Neuronal stem cell (in vitro differentiated cells): Measurements from ENCODE around the gene CREB1. TPM values are rescaled to one million over a fixed set of nuclear protein-coding genes. Genes with fewer than 3 reads are reported as not detected.
A peak's percentile ranks its signal among the peaks of the same experiment; 100 is the strongest.

Source experiments
- DNase-seq: peaks from one replicate; pipeline ENCODE4 v3.0.0-alpha.2; 2013; ENCODE audit warnings: low spot score
- H2AFZ ChIP-seq: one replicate; pipeline ENCODE4 v1.6.1; 2013; ENCODE audit warnings: mild to moderate bottlenecking, low read length, inconsistent platforms
- H2AK5ac ChIP-seq: 2 replicates; pipeline ENCODE4 v1.6.1; 2013; ENCODE audit warnings: low read depth, mild to moderate bottlenecking, inconsistent platforms, low read length, moderate library complexity, mixed read lengths
- H2BK120ac ChIP-seq: 2 replicates; pipeline ENCODE4 v1.6.1; 2013; ENCODE audit warnings: low read depth, mild to moderate bottlenecking, inconsistent platforms, low read length, moderate library complexity, mixed read lengths
- H2BK12ac ChIP-seq: one replicate; pipeline ENCODE4 v1.6.1; 2013; ENCODE audit warnings: low read length, inconsistent platforms
- H2BK15ac ChIP-seq: 2 replicates; pipeline ENCODE4 v1.6.1; 2013; ENCODE audit warnings: mild to moderate bottlenecking, low read length, inconsistent platforms, mixed read lengths
- H2BK5ac ChIP-seq: one replicate; pipeline ENCODE4 v1.6.1; 2013; ENCODE audit warnings: inconsistent platforms, mild to moderate bottlenecking, low read length, moderate library complexity
- H3K14ac ChIP-seq: one replicate; pipeline ENCODE4 v1.6.1; 2013; ENCODE audit warnings: low read length, inconsistent platforms
- H3K18ac ChIP-seq: 2 replicates; pipeline ENCODE4 v1.6.1; 2013; ENCODE audit warnings: low read length, inconsistent platforms
- H3K23ac ChIP-seq: 2 replicates; pipeline ENCODE4 v1.6.1; 2013; ENCODE audit warnings: low read depth, mild to moderate bottlenecking, mixed read lengths, low read length, inconsistent platforms; ENCODE audit not compliant: poor library complexity
- H3K27ac ChIP-seq: replicated peaks from 3 replicates; pipeline ENCODE4 v1.5.1; 2013; ENCODE audit warnings: low read length, inconsistent platforms
- H3K27me3 ChIP-seq, 3 experiments: 2 replicates each; pipeline ENCODE4 v1.6.1; 2013; ENCODE audit warnings: low read length in 3 of 3, mild to moderate bottlenecking in 2 of 3, inconsistent platforms in 1 of 3, low read depth in 1 of 3, mixed read lengths in 1 of 3, moderate library complexity in 1 of 3; ENCODE audit not compliant: control insufficient read depth in 3 of 3, insufficient read depth in 3 of 3
- H3K36me3 ChIP-seq, 2 donors: replicated peaks in 1 of 2; 2 replicates each; pipeline ENCODE4 v1.6.1; 2013; ENCODE audit warnings: low read length in 2 of 2; ENCODE audit not compliant: control insufficient read depth in 2 of 2, insufficient read depth in 2 of 2
- H3K4ac ChIP-seq: 2 replicates; pipeline ENCODE4 v1.6.1; 2013; ENCODE audit warnings: inconsistent platforms, mild to moderate bottlenecking, low read length, moderate library complexity
- H3K4me1 ChIP-seq, 2 donors: 1 replicate in 1 of 2; 2 replicates in 1 of 2; pipeline ENCODE4 v1.6.1; 2013; ENCODE audit warnings: low read length in 2 of 2, low read depth in 1 of 2; ENCODE audit not compliant: control insufficient read depth in 2 of 2, insufficient read depth in 1 of 2
- H3K4me2 ChIP-seq: one replicate; pipeline ENCODE4 v1.6.1; 2013; ENCODE audit warnings: mild to moderate bottlenecking, low read length, inconsistent platforms; ENCODE audit not compliant: insufficient read depth, poor library complexity, severe bottlenecking
- H3K4me3 ChIP-seq, 2 donors: 2 replicates each; pipeline ENCODE4 v1.5.1; 2013; ENCODE audit warnings: low read length in 2 of 2, mild to moderate bottlenecking in 2 of 2, inconsistent platforms in 1 of 2, moderate library complexity in 1 of 2
- H3K79me1 ChIP-seq: one replicate; pipeline ENCODE4 v1.6.1; 2013; ENCODE audit warnings: low read depth, mild to moderate bottlenecking, inconsistent platforms, low read length, moderate library complexity
- H3K9ac ChIP-seq: one replicate; pipeline ENCODE4 v1.6.1; 2013; ENCODE audit warnings: mild to moderate bottlenecking, low read depth, low read length, inconsistent platforms; ENCODE audit not compliant: poor library complexity
- H3K9me3 ChIP-seq, 2 donors: replicated peaks in 1 of 2; 2 replicates each; pipeline versions ENCODE3 to v1.6.1; 2013; ENCODE audit warnings: low read length in 2 of 2, mild to moderate bottlenecking in 2 of 2, inconsistent platforms in 1 of 2, low read depth in 1 of 2, mixed read lengths in 1 of 2, moderate library complexity in 1 of 2; ENCODE audit not compliant: control insufficient read depth in 2 of 2, insufficient read depth in 1 of 2
- H4K8ac ChIP-seq: one replicate; pipeline ENCODE4 v1.6.1; 2013; ENCODE audit warnings: low read depth, mild to moderate bottlenecking, inconsistent platforms, low read length, moderate library complexity
- H4K91ac ChIP-seq: one replicate; pipeline ENCODE4 v1.6.1; 2013; ENCODE audit warnings: low read length, low read depth, mild to moderate bottlenecking, inconsistent platforms; ENCODE audit not compliant: poor library complexity
- WGBS, 2 donors: extraction: QIAGEN DNeasy Blood & Tissue Kit; methylation state at CpG; one replicate each; pipeline ENCODE4 v1.1.7; 2013; ENCODE audit warnings: missing lambda C conversion rate in 2 of 2, mixed read lengths in 1 of 2; ENCODE audit not compliant: insufficient read length in 2 of 2, insufficient replicate concordance in 1 of 2; ENCODE audit errors: extremely low coverage in 2 of 2; 5-methylcytosine and 5-hydroxymethylcytosine counted together
- polyA plus RNA-seq, 2 experiments: library from polyadenylated mRNA; stranded (reverse); fragments of 200-250 nt; gene quantifications; one replicate each; pipeline ENCODE4 v1.2.3, GENCODE V29; 2013

Gene CREB1
- 60.5 TPM for polyA plus RNA-seq (2013, experiment 1 of 2)
- 61.4 TPM for polyA plus RNA-seq (2013, experiment 2 of 2)

- peaks cover 0 to 9% (median 0%) of the 10 kb centered on the region in 3 experiments for H3K27me3 ChIP-seq
- peak within 1 kb of the TSS; percentile 3 for H2BK12ac ChIP-seq
- WGBS, 2 donors, result no CpG with 5 or more reads among the region's 92 CpGs
- peak; percentile 99 for DNase-seq
- H3K9me3 ChIP-seq, result peaks cover 0 to 2% of the 10 kb centered on the region in 2 donors
- peak within 1 kb of the TSS; percentile 96 for H3K9ac ChIP-seq
- H3K18ac ChIP-seq, result peak within 1 kb of the TSS; percentile 98
- peaks cover 0 to 5% of the 10 kb centered on the region in 2 donors for H3K4me1 ChIP-seq
- H3K79me1 ChIP-seq, result peaks cover 3% of the 10 kb centered on the region
- peak within 1 kb of the TSS; percentile 97 for H2AFZ ChIP-seq
- H3K4me2 ChIP-seq, result peak within 1 kb of the TSS; percentile 97
- peak within 1 kb of the TSS; percentile 53 for H4K91ac ChIP-seq
- peak within 1 kb of the TSS; percentile 91 to 95 for H3K4me3 ChIP-seq
- peak within 1 kb of the TSS; percentile 89 for H3K14ac ChIP-seq
- peak within 1 kb of the TSS; percentile 92 for H2AK5ac ChIP-seq
- H2BK120ac ChIP-seq, result no peak within 1 kb of the TSS
- peak within 1 kb of the TSS; percentile 96 for H2BK5ac ChIP-seq
- H3K27ac ChIP-seq, result peak within 1 kb of the TSS; percentile 97
- H2BK15ac ChIP-seq, result peak within 1 kb of the TSS; percentile 97
- H3K36me3 ChIP-seq, result peaks cover 0 to 22% of the 10 kb centered on the region in 2 donors
- peak within 1 kb of the TSS; percentile 100 for H3K23ac ChIP-seq
- H3K4ac ChIP-seq, result no peak within 1 kb of the TSS
- H4K8ac ChIP-seq, result peak within 1 kb of the TSS; percentile 98
These were observed at the start of gene CREB1 for GRCh38 chr2:207529330-207530159. Gene CREB1, plus strand, starts transcription at chr2:207529962. Its CDS starts 25,674 bp downstream, at chr2:207555636.

- no peak for DNase-seq
- Histone ChIP-seq H3K36me3 (no peaks in the 10 kb centered on the region), H3K4me1 (peaks cover 0 to 2% of the 10 kb centered on the region in 2 donors)
These were observed 49.2 kb upstream of the CREB1 start for GRCh38 chr2:207480521-207481040.

GRCh38 chr2:207481924-207482323 lies 47.8 kb upstream of the CREB1 start:
- Histone ChIP-seq H3K4me3 (no peak overlapping the region), H3K4ac (no peak overlapping the region), H3K9ac (no peak overlapping the region), H4K8ac (no peak overlapping the region), H3K79me1 (no peaks in the 10 kb centered on the region), H3K23ac (no peak overlapping the region), H3K36me3 (no peaks in the 10 kb centered on the region), H3K4me2 (no peak overlapping the region), H3K27ac (no peak overlapping the region), H2AK5ac (no peak overlapping the region), H2AFZ (no peak overlapping the region), H2BK5ac (no peak overlapping the region), H2BK120ac (no peak overlapping the region), H3K27me3 (no peaks in the 10 kb centered on the region), H3K9me3 (no peaks in the 10 kb centered on the region), H4K91ac (no peak overlapping the region), H3K4me1 (peaks cover 0 to 2% of the 10 kb centered on the region in 2 donors), H3K14ac (no peak overlapping the region), H2BK15ac (no peak overlapping the region), H3K18ac (no peak overlapping the region), H2BK12ac (no peak overlapping the region)
- no CpG with 5 or more reads among the region's 3 CpGs for WGBS, 2 donors
- DNase-seq, result no peak

More at GRCh38 chr2:207480521-207481040, 49.2 kb upstream of the CREB1 start:
- Histone ChIP-seq H2AFZ (no peak overlapping the region), H4K91ac (no peak overlapping the region), H3K18ac (no peak overlapping the region), H3K27ac (no peak overlapping the region), H3K4me2 (no peak overlapping the region), H2BK12ac (no peak overlapping the region), H3K27me3 (no peaks in the 10 kb centered on the region), H2BK15ac (no peak overlapping the region), H4K8ac (no peak overlapping the region), H2AK5ac (no peak overlapping the region), H3K9me3 (no peaks in the 10 kb centered on the region), H3K4ac (no peak overlapping the region), H3K23ac (no peak overlapping the region), H2BK120ac (no peak overlapping the region), H3K14ac (no peak overlapping the region), H2BK5ac (no peak overlapping the region), H3K4me3 (no peak overlapping the region), H3K9ac (no peak overlapping the region), H3K79me1 (no peaks in the 10 kb centered on the region)
- no CpG with 5 or more reads among the region's 4 CpGs for whole genome bisulfite sequencing, 2 donors

- no CpG with 5 or more reads among the region's 3 CpGs for WGBS, 2 donors
- Histone ChIP-seq H2BK5ac (no peak overlapping the region), H3K18ac (no peak overlapping the region), H3K4me1 (peaks cover under 1 to 2% of the 10 kb centered on the region in 2 donors), H2BK120ac (no peak overlapping the region), H3K4ac (no peak overlapping the region), H3K9ac (no peak overlapping the region), H3K4me3 (no peak overlapping the region), H2BK15ac (no peak overlapping the region), H3K14ac (no peak overlapping the region), H4K8ac (no peak overlapping the region), H3K9me3 (no peaks in the 10 kb centered on the region), H2BK12ac (no peak overlapping the region), H2AFZ (no peak overlapping the region), H3K23ac (no peak overlapping the region), H3K27me3 (no peaks in the 10 kb centered on the region), H3K79me1 (no peaks in the 10 kb centered on the region), H3K4me2 (no peak overlapping the region), H3K36me3 (no peaks in the 10 kb centered on the region), H3K27ac (no peak overlapping the region), H2AK5ac (no peak overlapping the region), H4K91ac (no peak overlapping the region)
- no peak for DNase-seq
These were observed 47.1 kb upstream of the CREB1 start for GRCh38 chr2:207482630-207483029.
